T-helper 1 cell treated with Interleukin-12 subunit alpha and Interleukin-12 subunit beta and Interleukin-4 antibody, amounts not matched to agents 30 μg/mL and 1 μg/mL, for 36 hours (primary cell): ENCODE measurements around the gene PLXND1.

Experiments used
- H3K27ac Mint-ChIP-seq: one replicate; pipeline ENCODE4 v1.8.0; 2021; ENCODE audit warnings: mild to moderate bottlenecking, mixed read lengths
- H3K27me3 Mint-ChIP-seq: one replicate; pipeline ENCODE4 v1.8.0; 2021; ENCODE audit warnings: low read depth, mixed read lengths
- H3K36me3 Mint-ChIP-seq: one replicate; pipeline ENCODE4 v1.8.0; 2021; ENCODE audit warnings: low read depth, mixed read lengths
- H3K4me1 Mint-ChIP-seq: one replicate; pipeline ENCODE4 v1.8.0; 2021; ENCODE audit warnings: low read depth, mixed read lengths
- H3K4me3 Mint-ChIP-seq: one replicate; pipeline ENCODE4 v1.8.0; 2021; ENCODE audit warnings: mild to moderate bottlenecking, moderate library complexity, mixed read lengths
- H3K9me3 Mint-ChIP-seq: one replicate; pipeline ENCODE4 v1.8.0; 2021; ENCODE audit warnings: mixed read lengths

The PLXND1 gene

GRCh38 chr3:129514110-129514509 is 92.4 kb downstream of the PLXND1 start:
- H3K36me3 Mint-ChIP-seq: no peaks in the 10 kb centered on the region
- peaks cover 5% of the 10 kb centered on the region for H3K4me1 Mint-ChIP-seq
- H3K9me3 Mint-ChIP-seq: no peaks in the 10 kb centered on the region
- no peaks in the 10 kb centered on the region for H3K27me3 Mint-ChIP-seq
- no peak overlapping the region for H3K27ac Mint-ChIP-seq
- no peak overlapping the region for H3K4me3 Mint-ChIP-seq

GRCh38 chr3:129513705-129514104 is 92.8 kb downstream of the PLXND1 start:
- Mint-ChIP-seq H3K27ac (no peak overlapping the region), H3K36me3 (no peaks in the 10 kb centered on the region), H3K4me3 (no peak overlapping the region), H3K27me3 (no peaks in the 10 kb centered on the region), H3K9me3 (no peaks in the 10 kb centered on the region), H3K4me1 (peaks cover 5% of the 10 kb centered on the region)

- Mint-ChIP-seq H3K36me3 (no peaks in the 10 kb centered on the region), H3K9me3 (no peaks in the 10 kb centered on the region), H3K4me3 (no peak overlapping the region), H3K27ac (no peak overlapping the region), H3K27me3 (no peaks in the 10 kb centered on the region), H3K4me1 (peaks cover 5% of the 10 kb centered on the region)
These were observed 93.9 kb downstream of the PLXND1 start for GRCh38 chr3:129512595-129512994.

GRCh38 chr3:129507181-129507831 is 99.2 kb downstream of the PLXND1 start:
- Mint-ChIP-seq H3K27me3 (no peaks in the 10 kb centered on the region), H3K4me3 (no peak overlapping the region), H3K27ac (no peak overlapping the region), H3K36me3 (no peaks in the 10 kb centered on the region), H3K4me1 (peaks cover 5% of the 10 kb centered on the region), H3K9me3 (no peaks in the 10 kb centered on the region)

GRCh38 chr3:129506231-129506742 is 100.2 kb downstream of the PLXND1 start:
- Mint-ChIP-seq H3K27ac (no peak overlapping the region), H3K36me3 (no peaks in the 10 kb centered on the region), H3K4me1 (peaks cover 5% of the 10 kb centered on the region), H3K9me3 (no peaks in the 10 kb centered on the region), H3K4me3 (no peak overlapping the region), H3K27me3 (no peaks in the 10 kb centered on the region)

GRCh38 chr3:129505341-129505740 is 101.1 kb downstream of the PLXND1 start:
- no peaks in the 10 kb centered on the region for H3K4me1 Mint-ChIP-seq
- no peak overlapping the region for H3K27ac Mint-ChIP-seq
- H3K4me3 Mint-ChIP-seq: no peak overlapping the region
- H3K9me3 Mint-ChIP-seq: no peaks in the 10 kb centered on the region
- H3K36me3 Mint-ChIP-seq: no peaks in the 10 kb centered on the region
- no peaks in the 10 kb centered on the region for H3K27me3 Mint-ChIP-seq
